Breast epithelium (tissue), 4 donors: ENCODE measurements around the gene RFTN1. TPM values are rescaled to one million over a fixed set of nuclear protein-coding genes. Genes with fewer than 3 reads are reported as not detected.

Experiments used
- DNase-seq, 2 donors: peaks; one replicate each; pipeline ENCODE4 v3.0.0-alpha.2; 2019; ENCODE audit warnings: low spot score in 2 of 2
- H3K27ac ChIP-seq, 2 donors: fragments of 200-600 bp; sonication (generic) in 1 of 2; one replicate each; pipeline ENCODE4 v1.5.1; 2016 to 2019; ENCODE audit warnings: mild to moderate bottlenecking in 1 of 2
- H3K27me3 ChIP-seq, 2 donors: fragments of 200-600 bp; sonication (generic) in 1 of 2; one replicate each; pipeline versions ENCODE4 v1.5.1 to v1.6.0; 2017 to 2019; ENCODE audit warnings: control low read depth in 1 of 2, mild to moderate bottlenecking in 1 of 2
- H3K36me3 ChIP-seq: fragments of 200-600 bp; one replicate; pipeline ENCODE4 v1.5.1; 2019
- H3K4me1 ChIP-seq, 2 donors: fragments of 200-600 bp; sonication (generic); one replicate each; pipeline ENCODE4 v1.5.1; 2016 to 2019; ENCODE audit warnings: control low read depth in 1 of 2
- H3K4me3 ChIP-seq, 3 donors: fragments of 200-600 bp; sonication (generic); 1 replicate in 2 of 3; 2 replicates in 1 of 3; pipeline ENCODE4 v1.5.1; 2016 to 2019; ENCODE audit warnings: mild to moderate bottlenecking in 3 of 3, moderate library complexity in 2 of 3
- H3K9me3 ChIP-seq, 2 donors: fragments of 200-600 bp; sonication (generic) in 1 of 2; one replicate each; pipeline ENCODE4 v1.5.1; 2016 to 2019; ENCODE audit warnings: control low read depth in 1 of 2
- CTCF ChIP-seq, 3 donors: fragments of 450-650 bp; IDR thresholded peaks; one replicate each; pipeline ENCODE4 v1.5.1; 2016 to 2017; ENCODE audit warnings: antibody characterized with exemption in 3 of 3, mild to moderate bottlenecking in 3 of 3, moderate library complexity in 3 of 3
- POLR2A ChIP-seq: fragments of 450-650 bp; IDR thresholded peaks from one replicate; pipeline ENCODE4 v1.6.1; 2016; ENCODE audit warnings: antibody characterized with exemption, mild to moderate bottlenecking, moderate library complexity
- POLR2AphosphoS5 ChIP-seq, 3 donors: sonication (generic); formaldehyde crosslinking; IDR thresholded peaks; one replicate each; pipeline ENCODE4 v1.6.1; 2017; ENCODE audit warnings: antibody characterized with exemption in 3 of 3
- intact Hi-C: fragments of 100-400 bp; cut with DNase I; formaldehyde crosslinking; loops from one replicate; pipeline ENCODE4 v1.15.1; 2023; ENCODE audit warnings: low total_unique reads
- total RNA-seq, 3 donors: library from RNA; depleted of rRNA; stranded (reverse); fragments of >200 nt; gene quantifications; one replicate each; pipeline ENCODE4 v1.1.0, GENCODE V29; 2016

The RFTN1 gene
- total RNA-seq, 3 donors from 2014 or later = 13.9 to 108 (median 29.5) TPM

DNA sequence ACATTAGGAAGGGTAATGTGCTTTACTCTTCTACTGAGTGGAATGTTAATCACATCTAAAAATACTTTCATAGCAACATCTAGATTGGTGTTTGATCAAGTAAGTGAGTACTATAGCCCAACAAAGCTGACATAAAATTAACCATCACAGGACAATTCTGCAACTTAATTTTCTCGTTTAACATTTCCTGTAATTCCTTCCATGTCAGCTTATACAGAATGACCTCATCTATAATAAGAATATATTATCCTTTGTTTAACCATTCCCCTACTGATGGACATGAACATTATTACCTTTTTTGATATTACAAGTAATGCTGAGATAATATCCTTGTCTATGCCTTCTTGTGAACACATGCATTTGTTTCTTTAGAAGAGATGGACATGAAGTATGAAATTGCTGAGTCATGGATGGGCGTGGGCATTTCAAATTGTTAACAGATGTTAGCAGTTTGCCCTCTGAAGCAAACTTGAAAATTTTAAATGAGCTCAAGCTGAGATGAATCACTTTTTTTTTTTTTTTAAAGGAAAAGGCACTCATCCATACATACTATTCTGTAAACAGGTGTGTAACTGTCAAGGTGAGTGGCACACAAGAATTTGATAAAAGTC lies 163.4 kb downstream of the RFTN1 start:
- TF ChIP-seq POLR2AphosphoS5 (IDR thresholded peaks at IDR 0.05) (no peak), CTCF (IDR thresholded peaks at IDR 0.05) (no peak), POLR2A (no peak)
- no peak overlapping the region for H3K4me3 ChIP-seq
- intact Hi-C loops = no loop called here
- H3K4me1 ChIP-seq = no peaks in the 10 kb centered on the region
- no peak for DNase-seq
- no peaks in the 10 kb centered on the region for H3K36me3 ChIP-seq
- H3K27ac ChIP-seq = no peak overlapping the region
- no peaks in the 10 kb centered on the region for H3K27me3 ChIP-seq
- no peaks in the 10 kb centered on the region for H3K9me3 ChIP-seq

- H3K4me1 ChIP-seq = no peaks in the 10 kb centered on the region
- H3K4me3 ChIP-seq = no peak overlapping the region
- no peak overlapping the region for H3K27ac ChIP-seq
- no peaks in the 10 kb centered on the region for H3K36me3 ChIP-seq
- no peaks in the 10 kb centered on the region for H3K9me3 ChIP-seq
- H3K27me3 ChIP-seq = no peaks in the 10 kb centered on the region
- DNase-seq = no peak
- intact Hi-C loops = no loop called here
- TF ChIP-seq POLR2AphosphoS5 (IDR thresholded peaks at IDR 0.05) = no peak
- no peak for TF ChIP-seq POLR2A
- no peak for TF ChIP-seq CTCF (IDR thresholded peaks at IDR 0.05)
Measured at GRCh38 chr3:16347548-16347947, 166.0 kb downstream of the RFTN1 start.

- no peaks in the 10 kb centered on the region for H3K27me3 ChIP-seq
- no peaks in the 10 kb centered on the region for H3K4me1 ChIP-seq
- no peak overlapping the region for H3K27ac ChIP-seq
- intact Hi-C loops = no loop called here
- no peak overlapping the region for H3K4me3 ChIP-seq
- no peaks in the 10 kb centered on the region for H3K9me3 ChIP-seq
- no peaks in the 10 kb centered on the region for H3K36me3 ChIP-seq
- DNase-seq = no peak
- no peak for TF ChIP-seq CTCF (IDR thresholded peaks at IDR 0.05)
- TF ChIP-seq POLR2AphosphoS5 (IDR thresholded peaks at IDR 0.05) = no peak
- no peak for TF ChIP-seq POLR2A
Measured at GRCh38 chr3:16346413-16347081, 167.0 kb downstream of the RFTN1 start.

GRCh38 chr3:16343101-16343500 lies 170.4 kb downstream of the RFTN1 start:
- intact Hi-C loops = no loop called here
- no peak for DNase-seq
- H3K4me3 ChIP-seq = no peak overlapping the region
- H3K9me3 ChIP-seq = no peaks in the 10 kb centered on the region
- H3K36me3 ChIP-seq = no peaks in the 10 kb centered on the region
- H3K27me3 ChIP-seq = no peaks in the 10 kb centered on the region
- no peak overlapping the region for H3K27ac ChIP-seq
- TF ChIP-seq CTCF (IDR thresholded peaks at IDR 0.05) (no peak), POLR2A (no peak), POLR2AphosphoS5 (IDR thresholded peaks at IDR 0.05) (no peak)
- no peaks in the 10 kb centered on the region for H3K4me1 ChIP-seq

- Histone ChIP-seq H3K4me3 (no peak overlapping the region), H3K36me3 (no peaks in the 10 kb centered on the region), H3K4me1 (no peaks in the 10 kb centered on the region), H3K27me3 (no peaks in the 10 kb centered on the region), H3K9me3 (no peaks in the 10 kb centered on the region), H3K27ac (no peak overlapping the region)
- intact Hi-C loops = no loop called here
- TF ChIP-seq CTCF (IDR thresholded peaks at IDR 0.05) = no peak
- TF ChIP-seq POLR2AphosphoS5 (IDR thresholded peaks at IDR 0.05) = peak in 1 of 3 donors; percentile 30
- no peak for DNase-seq
Measured at GRCh38 chr3:16338999-16339398, 174.5 kb downstream of the RFTN1 start.
